Activated T-helper 17 cell treated with anti-CD3 and anti-CD28 coated beads, Interleukin-2, amount 50 U/mL, for 72 hours (primary cell): Measurements from ENCODE around the gene ANO2. TPM values are rescaled to one million over a fixed set of nuclear protein-coding genes. Genes with fewer than 3 reads are reported as not detected.
A peak's percentile ranks its signal among the peaks of the same experiment; 100 is the strongest.

Source experiments
- ATAC-seq: fragments of 150-1000 bp; cut with Tn5 transposase; replicated peaks from 2 replicates; pipeline ENCODE4 v1.10.0; 2021; ENCODE audit warnings: mild to moderate bottlenecking, moderate library complexity
- H3K27ac Mint-ChIP-seq: one replicate; pipeline ENCODE4 v1.8.0; 2022; ENCODE audit warnings: mixed read lengths
- H3K27me3 Mint-ChIP-seq: one replicate; pipeline ENCODE4 v1.8.0; 2022; ENCODE audit warnings: mixed read lengths
- H3K36me3 Mint-ChIP-seq: one replicate; pipeline ENCODE4 v1.8.0; 2022; ENCODE audit warnings: low read depth, mild to moderate bottlenecking, mixed read lengths
- H3K4me1 Mint-ChIP-seq: one replicate; pipeline ENCODE4 v1.8.0; 2022; ENCODE audit warnings: mixed read lengths
- H3K4me3 Mint-ChIP-seq: one replicate; pipeline ENCODE4 v1.8.0; 2022; ENCODE audit warnings: mild to moderate bottlenecking, mixed read lengths
- H3K9me3 Mint-ChIP-seq: one replicate; pipeline ENCODE4 v1.8.0; 2022; ENCODE audit warnings: mixed read lengths
- total RNA-seq, 2 donors: library from RNA; stranded (reverse); gene quantifications; one replicate each; pipeline ENCODE4 v1.2.3, GENCODE V29; 2022

ANO2 gene
- total RNA-seq, result not detected

DNA sequence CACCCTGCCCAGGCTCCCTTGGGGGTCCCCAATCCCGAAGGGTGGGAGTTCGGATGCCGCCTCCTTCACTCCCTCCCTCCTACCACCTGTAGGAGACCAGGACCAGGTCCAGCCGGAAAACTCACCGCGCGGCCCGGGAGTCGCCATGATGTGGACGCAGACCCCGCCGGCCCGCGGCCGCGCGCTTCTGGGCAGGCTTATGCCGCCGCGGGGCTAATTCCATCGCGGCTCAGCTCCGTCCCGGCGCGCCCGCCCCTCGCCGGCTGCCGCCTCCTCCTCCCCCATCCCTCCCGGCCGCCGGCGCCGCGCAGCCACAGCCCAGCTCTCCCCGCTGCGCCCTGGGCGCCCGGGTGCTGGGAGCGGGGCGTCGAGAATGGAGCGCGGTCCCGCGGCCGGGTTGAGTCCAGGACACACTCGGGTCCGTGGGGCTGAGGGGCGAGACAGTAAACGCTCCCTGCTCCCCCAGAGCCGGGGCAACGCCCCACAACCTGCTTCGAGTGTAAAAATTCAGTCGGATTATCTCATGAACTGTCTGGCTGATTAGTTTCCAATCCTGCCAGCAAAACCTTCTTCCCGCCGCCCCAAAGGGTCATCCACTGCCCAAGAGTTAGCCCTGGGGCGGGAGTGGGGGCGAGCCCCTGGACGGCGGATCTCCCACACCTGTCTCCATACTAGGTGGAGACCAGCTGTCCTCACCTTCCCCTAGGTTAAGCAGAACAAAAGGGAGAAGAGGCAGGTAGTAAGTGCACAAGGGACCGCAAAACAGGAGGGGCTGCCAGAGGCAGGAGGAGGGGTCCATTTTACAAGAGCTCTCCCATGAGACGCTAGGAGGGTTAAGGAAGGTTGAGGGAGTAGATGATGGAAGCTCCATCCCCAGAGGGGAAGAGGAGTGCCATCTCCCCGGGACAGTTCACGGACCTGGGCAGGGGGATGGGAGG lies at the start of gene ANO2:
Gene ANO2, minus strand, starts transcription at position 189 of the 938 bp plus-strand sequence. Its CDS starts 42 bp downstream, at position 147.
- ATAC-seq, result no peak
- H3K27me3 Mint-ChIP-seq, result peaks cover 63% of the 10 kb centered on the region
- no peak within 1 kb of the TSS for H3K4me3 Mint-ChIP-seq
- no peaks in the 10 kb centered on the region for H3K36me3 Mint-ChIP-seq
- H3K9me3 Mint-ChIP-seq, result no peaks in the 10 kb centered on the region
- H3K27ac Mint-ChIP-seq, result no peak within 1 kb of the TSS
- H3K4me1 Mint-ChIP-seq, result no peaks in the 10 kb centered on the region

DNA sequence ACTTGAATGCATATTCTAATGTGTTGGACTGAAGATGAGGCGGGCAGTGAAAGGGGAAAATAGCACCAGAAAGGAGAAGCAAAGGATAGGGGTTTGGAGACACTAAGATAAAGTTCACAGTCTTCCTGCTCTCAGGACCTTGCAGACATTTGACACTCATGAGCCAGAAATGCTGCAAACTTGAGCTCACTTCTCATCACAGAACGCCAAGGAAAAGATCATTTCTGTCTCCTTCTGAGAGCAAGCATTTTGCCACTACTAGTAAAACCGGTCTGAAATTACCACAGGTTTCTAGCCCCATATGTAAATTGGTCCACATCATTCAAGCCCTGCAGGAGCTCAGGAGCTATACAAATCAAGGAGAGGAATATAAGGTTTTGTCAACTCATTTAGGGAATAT lies 44.6 kb upstream of the ANO2 start:
- Mint-ChIP-seq H3K27me3 (no peaks in the 10 kb centered on the region), H3K4me3 (no peak overlapping the region), H3K36me3 (no peaks in the 10 kb centered on the region), H3K4me1 (no peaks in the 10 kb centered on the region), H3K27ac (no peak overlapping the region), H3K9me3 (no peaks in the 10 kb centered on the region)
- ATAC-seq, result no peak

DNA sequence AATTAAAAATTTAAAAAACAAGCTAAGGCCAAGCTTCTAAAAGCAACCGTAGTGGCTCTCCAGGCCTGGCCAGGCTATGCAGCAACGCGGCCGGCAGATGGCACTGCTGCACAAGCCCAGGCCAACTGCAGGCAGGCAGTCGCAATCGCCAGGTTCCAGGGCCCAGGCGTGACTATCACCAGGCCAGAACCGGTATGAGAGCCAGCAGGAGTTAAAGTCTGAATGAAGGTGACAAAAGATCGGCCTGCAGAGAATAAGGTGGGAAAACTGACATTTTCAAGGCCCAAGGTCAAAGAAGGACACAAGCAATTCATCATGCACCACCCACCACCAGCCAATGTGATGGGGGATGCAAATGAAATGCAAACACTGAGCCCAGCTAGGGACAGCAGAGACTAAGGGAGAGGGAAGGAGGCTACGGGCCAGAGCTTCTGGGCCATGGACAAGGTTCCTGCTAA lies 43.6 kb upstream of the ANO2 start:
- Mint-ChIP-seq H3K4me1 (no peaks in the 10 kb centered on the region), H3K4me3 (no peak overlapping the region), H3K9me3 (no peaks in the 10 kb centered on the region), H3K27ac (no peak overlapping the region), H3K27me3 (no peaks in the 10 kb centered on the region), H3K36me3 (no peaks in the 10 kb centered on the region)
- peak; percentile 88 for ATAC-seq

GRCh38 chr12:5988088-5988487 lies 43.0 kb upstream of the ANO2 start:
- no peak overlapping the region for H3K27ac Mint-ChIP-seq
- H3K9me3 Mint-ChIP-seq, result no peaks in the 10 kb centered on the region
- no peaks in the 10 kb centered on the region for H3K4me1 Mint-ChIP-seq
- H3K36me3 Mint-ChIP-seq, result no peaks in the 10 kb centered on the region
- no peaks in the 10 kb centered on the region for H3K27me3 Mint-ChIP-seq
- ATAC-seq, result no peak
- H3K4me3 Mint-ChIP-seq, result no peak overlapping the region

- ATAC-seq, result no peak
- H3K27ac Mint-ChIP-seq, result no peak overlapping the region
- no peak overlapping the region for H3K4me3 Mint-ChIP-seq
- H3K9me3 Mint-ChIP-seq, result no peaks in the 10 kb centered on the region
- H3K4me1 Mint-ChIP-seq, result no peaks in the 10 kb centered on the region
- no peaks in the 10 kb centered on the region for H3K27me3 Mint-ChIP-seq
- no peaks in the 10 kb centered on the region for H3K36me3 Mint-ChIP-seq
Observed at GRCh38 chr12:5987573-5987972, 42.5 kb upstream of the ANO2 start.

- ATAC-seq, result no peak
- no peak overlapping the region for H3K4me3 Mint-ChIP-seq
- H3K27ac Mint-ChIP-seq, result no peak overlapping the region
- H3K4me1 Mint-ChIP-seq, result no peaks in the 10 kb centered on the region
- H3K36me3 Mint-ChIP-seq, result no peaks in the 10 kb centered on the region
- H3K27me3 Mint-ChIP-seq, result no peaks in the 10 kb centered on the region
- no peaks in the 10 kb centered on the region for H3K9me3 Mint-ChIP-seq
Observed at GRCh38 chr12:5985471-5985870, 40.4 kb upstream of the ANO2 start.

DNA sequence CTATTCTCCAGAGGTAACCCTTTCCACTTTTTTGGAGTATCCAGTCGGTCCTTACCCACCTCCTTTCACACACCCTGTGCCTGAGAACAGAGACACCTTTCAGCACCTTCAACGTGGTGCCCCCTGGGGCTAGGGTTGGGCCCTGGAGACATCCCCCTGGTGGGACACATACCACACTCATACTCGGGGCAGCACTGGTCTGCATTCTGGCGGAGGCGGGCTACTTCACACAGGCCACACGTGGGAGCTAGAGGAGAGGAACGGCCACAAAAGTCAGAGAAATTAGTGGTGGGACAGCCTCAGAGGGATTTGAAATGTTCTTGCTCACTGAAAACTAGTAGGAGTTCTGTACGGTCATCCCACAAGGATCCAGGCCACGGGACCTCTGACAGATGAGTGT lies 39.8 kb upstream of the ANO2 start:
- Mint-ChIP-seq H3K27ac (no peak overlapping the region), H3K4me1 (no peaks in the 10 kb centered on the region), H3K4me3 (no peak overlapping the region), H3K9me3 (no peaks in the 10 kb centered on the region), H3K36me3 (no peaks in the 10 kb centered on the region), H3K27me3 (no peaks in the 10 kb centered on the region)
- no peak for ATAC-seq

GRCh38 chr12:5982106-5982505 lies 37.0 kb upstream of the ANO2 start:
- Mint-ChIP-seq H3K27me3 (peaks cover 2% of the 10 kb centered on the region), H3K4me1 (no peaks in the 10 kb centered on the region), H3K9me3 (no peaks in the 10 kb centered on the region), H3K4me3 (no peak overlapping the region), H3K27ac (no peak overlapping the region), H3K36me3 (no peaks in the 10 kb centered on the region)
- no peak for ATAC-seq

GRCh38 chr12:5977556-5977955 lies 32.5 kb upstream of the ANO2 start:
- H3K4me1 Mint-ChIP-seq, result no peaks in the 10 kb centered on the region
- H3K27ac Mint-ChIP-seq, result no peak overlapping the region
- no peaks in the 10 kb centered on the region for H3K36me3 Mint-ChIP-seq
- H3K27me3 Mint-ChIP-seq, result peaks cover 24% of the 10 kb centered on the region
- H3K9me3 Mint-ChIP-seq, result no peaks in the 10 kb centered on the region
- ATAC-seq, result no peak
- H3K4me3 Mint-ChIP-seq, result no peak overlapping the region

- Mint-ChIP-seq H3K27ac (no peak overlapping the region), H3K27me3 (peaks cover 31% of the 10 kb centered on the region), H3K4me1 (no peaks in the 10 kb centered on the region), H3K9me3 (no peaks in the 10 kb centered on the region), H3K36me3 (no peaks in the 10 kb centered on the region), H3K4me3 (no peak overlapping the region)
- no peak for ATAC-seq
Observed at GRCh38 chr12:5976711-5977110, 31.7 kb upstream of the ANO2 start.

GRCh38 chr12:5976196-5976595 lies 31.1 kb upstream of the ANO2 start:
- peaks cover 31% of the 10 kb centered on the region for H3K27me3 Mint-ChIP-seq
- H3K4me3 Mint-ChIP-seq, result no peak overlapping the region
- no peaks in the 10 kb centered on the region for H3K36me3 Mint-ChIP-seq
- no peak for ATAC-seq
- H3K9me3 Mint-ChIP-seq, result no peaks in the 10 kb centered on the region
- no peak overlapping the region for H3K27ac Mint-ChIP-seq
- H3K4me1 Mint-ChIP-seq, result no peaks in the 10 kb centered on the region

- no peak overlapping the region for H3K27ac Mint-ChIP-seq
- H3K27me3 Mint-ChIP-seq, result peaks cover 43% of the 10 kb centered on the region
- H3K9me3 Mint-ChIP-seq, result no peaks in the 10 kb centered on the region
- no peaks in the 10 kb centered on the region for H3K4me1 Mint-ChIP-seq
- no peak overlapping the region for H3K4me3 Mint-ChIP-seq
- no peak for ATAC-seq
- H3K36me3 Mint-ChIP-seq, result no peaks in the 10 kb centered on the region
Observed at GRCh38 chr12:5973461-5974115, 28.5 kb upstream of the ANO2 start.

DNA sequence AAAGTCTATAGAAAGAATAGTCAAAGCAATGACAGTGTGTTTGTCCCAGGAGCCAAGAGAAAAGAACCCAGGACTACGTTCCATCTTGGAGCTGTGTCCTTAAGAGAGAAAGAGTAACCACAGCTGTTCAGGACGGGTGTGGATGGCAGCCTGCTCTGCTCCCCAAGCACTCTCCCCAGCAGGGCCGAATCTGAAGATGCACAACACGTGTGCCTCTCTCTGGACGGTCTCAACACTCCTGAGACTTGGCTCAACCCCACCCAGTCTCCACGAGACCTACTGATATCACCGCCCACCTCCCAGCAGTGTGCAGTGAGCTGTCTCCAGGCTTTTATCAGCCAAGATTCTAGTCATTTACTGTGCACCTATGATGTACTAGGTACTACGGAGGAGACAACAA lies 27.3 kb upstream of the ANO2 start:
- H3K27ac Mint-ChIP-seq, result no peak overlapping the region
- H3K9me3 Mint-ChIP-seq, result no peaks in the 10 kb centered on the region
- H3K4me1 Mint-ChIP-seq, result no peaks in the 10 kb centered on the region
- no peak for ATAC-seq
- no peaks in the 10 kb centered on the region for H3K36me3 Mint-ChIP-seq
- H3K4me3 Mint-ChIP-seq, result no peak overlapping the region
- H3K27me3 Mint-ChIP-seq, result peaks cover 43% of the 10 kb centered on the region

DNA sequence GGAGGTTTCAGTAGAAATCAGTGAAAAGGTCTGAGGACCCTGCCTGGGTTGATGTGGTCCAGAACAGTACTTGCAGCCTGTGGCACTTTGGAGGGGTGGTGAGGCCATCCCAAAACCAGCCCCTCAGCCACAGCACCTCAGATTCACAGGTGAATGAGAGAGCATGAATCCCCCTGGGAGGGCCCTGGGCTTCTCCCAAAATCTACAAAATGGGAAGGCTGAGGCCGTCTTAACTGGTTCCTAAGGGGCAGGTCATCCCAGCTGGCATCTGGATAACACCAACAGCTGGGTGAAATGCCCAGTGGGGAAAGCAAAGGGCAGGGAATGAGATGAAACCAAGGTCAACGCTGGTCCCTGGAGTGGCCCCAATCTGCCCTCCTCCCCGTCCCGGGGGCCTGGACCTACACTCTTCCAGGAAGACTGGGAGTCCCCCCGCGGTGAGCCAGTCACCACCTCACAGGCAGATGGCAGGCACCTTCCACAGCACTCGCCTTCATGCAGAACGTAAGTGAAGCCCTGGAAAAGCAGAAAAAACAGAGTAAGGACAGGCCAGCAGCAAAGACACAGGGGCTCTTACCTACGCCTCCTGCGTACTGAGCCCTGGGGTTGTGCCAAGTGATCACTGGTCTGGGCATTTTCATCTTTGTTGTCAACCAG lies 26.3 kb upstream of the ANO2 start:
- Mint-ChIP-seq H3K27ac (no peak overlapping the region), H3K4me3 (no peak overlapping the region), H3K27me3 (peaks cover 39% of the 10 kb centered on the region), H3K4me1 (no peaks in the 10 kb centered on the region), H3K9me3 (no peaks in the 10 kb centered on the region), H3K36me3 (no peaks in the 10 kb centered on the region)
- ATAC-seq, result no peak
